K562 (cell line): ENCODE data around the gene SPAG4. TPM values are rescaled to one million over a fixed set of nuclear protein-coding genes. Genes with fewer than 3 reads are reported as not detected.

Source experiments
- ATAC-seq: fragments of 200-7000 bp; cut with Tn5 transposase; 3 replicates; pipeline ENCODE4 v1.9.1; 2020; ENCODE audit warnings: moderate library complexity
- BruUV-seq: library from RNA; stranded (reverse); fragments of 400-500 nt; replicated peaks from 2 replicates; lab custom pipeline; 2021; lab: Mats Ljungman, UMichigan
- CTCF ChIA-PET: fragments of 300-600 bp; formaldehyde crosslinking; extraction: SDS; loops from one replicate; lab custom pipeline; 2021; ENCODE audit warnings: low intra/inter-chr PET ratio; lab: Yijun Ruan, JAX
- POLR2A ChIA-PET: fragments of 300-600, 350-650 bp; sonication (Branson Sonifier 250); formaldehyde crosslinking; extraction: SDS; loops from one replicate; lab custom pipeline; 2021; ENCODE audit warnings: antibody characterized with exemption, inconsistent platforms; lab: Yijun Ruan, JAX
- DNase-seq, 4 experiments: peaks; one replicate each; pipeline versions ENCODE4 v3.0.0 to v3.0.0-alpha.2; 2011 to 2018; ENCODE audit warnings: low spot score in 3 of 4, mixed read lengths in 3 of 4; ENCODE audit errors: extremely low read depth in 1 of 4
- FAIRE-seq: peaks from 2 replicates; lab custom pipeline; 2011; peaks lifted over from hg19 to GRCh38; lab: Jason Lieb, UNC
- H2AFZ ChIP-seq: 2 replicates; pipeline ENCODE4 v1.6.0; 2011; ENCODE audit warnings: low read depth, low read length, control low read depth, inconsistent platforms
- H3K27ac ChIP-seq: fragments of 200-600 bp; 3 replicates; pipeline ENCODE4 v1.8.0; 2011; ENCODE audit warnings: low read depth, mild to moderate bottlenecking, control low read depth, inconsistent platforms, low read length, moderate library complexity, mixed read lengths; ENCODE audit errors: extremely low read depth
- H3K27me3 ChIP-seq, 2 experiments: fragments of 300-600 bp in 1 of 2; 2 replicates in 1 of 2; 3 replicates in 1 of 2; pipeline versions ENCODE4 v1.6.0 to v1.8.0; 2011; ENCODE audit warnings: inconsistent platforms in 2 of 2, low read length in 2 of 2, mild to moderate bottlenecking in 1 of 2, mixed read lengths in 1 of 2, moderate library complexity in 1 of 2; ENCODE audit not compliant: control insufficient read depth in 2 of 2, insufficient read depth in 2 of 2
- H3K36me3 ChIP-seq: fragments of 300-600 bp; 3 replicates; pipeline ENCODE4 v1.8.0; 2011; ENCODE audit warnings: mild to moderate bottlenecking, low read length, inconsistent platforms; ENCODE audit not compliant: control insufficient read depth, insufficient read depth
- H3K4me1 ChIP-seq, 2 experiments: fragments of 200-600 bp in 1 of 2; replicated peaks in 1 of 2; 2 replicates in 1 of 2; 3 replicates in 1 of 2; pipeline versions ENCODE4 v1.5.1 to v1.8.0; 2011; ENCODE audit warnings: inconsistent platforms in 2 of 2, low read length in 2 of 2, mild to moderate bottlenecking in 1 of 2, mixed read lengths in 1 of 2, moderate library complexity in 1 of 2; ENCODE audit not compliant: control insufficient read depth in 2 of 2, insufficient read depth in 2 of 2
- H3K4me2 ChIP-seq: 2 replicates; pipeline ENCODE4 v1.6.1; 2011; ENCODE audit warnings: low read length, control low read depth, inconsistent platforms, mixed read lengths; ENCODE audit not compliant: insufficient read depth
- H3K4me3 ChIP-seq: fragments of 200-600 bp; sonication (generic), shearing (Covaris generic); 2 replicates; pipeline ENCODE4 v1.5.1; 2016; ENCODE audit warnings: control low read depth, inconsistent platforms
- H3K79me2 ChIP-seq: fragments of 200-600 bp; 3 replicates; pipeline ENCODE4 v1.8.0; 2011; ENCODE audit warnings: low read length, inconsistent platforms; ENCODE audit not compliant: control insufficient read depth, insufficient read depth
- H3K9ac ChIP-seq, 2 experiments: 2 replicates each; pipeline versions ENCODE4 v1.6.0 to v1.6.1; 2011; ENCODE audit warnings: low read depth in 2 of 2, low read length in 2 of 2, control low read depth in 1 of 2, inconsistent platforms in 1 of 2, mild to moderate bottlenecking in 1 of 2, mixed read lengths in 1 of 2; ENCODE audit not compliant: insufficient read depth in 1 of 2
- H3K9me1 ChIP-seq: one replicate; pipeline ENCODE4 v1.6.0; 2011; ENCODE audit warnings: inconsistent platforms, mild to moderate bottlenecking, low read length, moderate library complexity; ENCODE audit not compliant: control insufficient read depth, insufficient read depth
- H3K9me3 ChIP-seq: replicated peaks from 2 replicates; pipeline ENCODE4 v1.5.1; 2011; ENCODE audit warnings: low read depth, low read length, inconsistent platforms; ENCODE audit not compliant: control insufficient read depth, insufficient read depth
- H4K20me1 ChIP-seq: replicated peaks from 2 replicates; pipeline ENCODE4 v1.6.1; 2011; ENCODE audit warnings: low read length, inconsistent platforms, mixed read lengths; ENCODE audit not compliant: control insufficient read depth, insufficient read depth
- BRD4 ChIP-seq: fragments of 200-600 bp; sonication (generic); IDR thresholded peaks from 2 replicates; pipeline ENCODE4 v1.6.1; 2017; ENCODE audit warnings: inconsistent platforms
- EWSR1 ChIP-seq: fragments of 450-650 bp; IDR thresholded peaks from 2 replicates; pipeline ENCODE4 v1.6.1; 2018; ENCODE audit warnings: borderline replicate concordance, mild to moderate bottlenecking, low read depth, moderate library complexity; ENCODE audit not compliant: partially characterized antibody
- FOXP4 ChIP-seq: sonication (generic); formaldehyde crosslinking; IDR thresholded peaks from 2 replicates; pipeline ENCODE4 v1.8.0; 2022; ENCODE audit warnings: mild to moderate bottlenecking, missing genetic modification reagents, borderline replicate concordance
- HNRNPL ChIP-seq: fragments of 200-400 bp; formaldehyde crosslinking; IDR thresholded peaks from 2 replicates; pipeline ENCODE4 v1.6.1; 2017; ENCODE audit warnings: low read depth, mild to moderate bottlenecking, low read length
- JUND ChIP-seq, 2 experiments: IDR thresholded peaks; 2 replicates in 1 of 2; 3 replicates in 1 of 2; pipeline ENCODE4 v1.6.1; 2011; ENCODE audit warnings: borderline replicate concordance in 2 of 2, low read depth in 2 of 2, low read length in 2 of 2, improper control_type of control experiment in 1 of 2, missing biosample characterization in 1 of 2, missing genetic modification characterization in 1 of 2, missing genetic modification reagents in 1 of 2
- MED1 ChIP-seq: sonication (generic); formaldehyde crosslinking; IDR thresholded peaks from 2 replicates; pipeline ENCODE4 v1.8.1; 2023; ENCODE audit warnings: missing genetic modification reagents, borderline replicate concordance
- MIER1 ChIP-seq: fragments of 450-650 bp; IDR thresholded peaks from 2 replicates; pipeline ENCODE4 v1.6.1; 2016; ENCODE audit warnings: antibody characterized with exemption, mild to moderate bottlenecking, low read depth
- SREBF1 ChIP-seq: fragments of 150-350 bp; IDR thresholded peaks from 2 replicates; pipeline ENCODE4 v1.6.1; 2014; ENCODE audit warnings: antibody characterized with exemption, low read depth, low read length, borderline replicate concordance
- ZFP36 ChIP-seq: fragments of 150-350 bp; IDR thresholded peaks from 2 replicates; pipeline ENCODE4 v1.6.1; 2018; ENCODE audit warnings: low read length, low read depth; ENCODE audit not compliant: partially characterized antibody
- whole genome bisulfite sequencing: fragments of 100-300 bp; shearing (Covaris generic); methylation state at CpG from one replicate; pipeline ENCODE4 v1.1.6; 2016; ENCODE audit warnings: low coverage, mixed read lengths; ENCODE audit not compliant: insufficient coverage; ENCODE audit errors: missing lambda C conversion rate; 5-methylcytosine and 5-hydroxymethylcytosine counted together
- in situ Hi-C: fragments of 300-500 bp; cut with MboI; formaldehyde crosslinking; loops from 4 replicates; pipeline ENCODE4 v1.15.0; 2018; ENCODE audit warnings: inconsistent platforms, mixed read lengths
- intact Hi-C: fragments of 100-400 bp; cut with micrococcal nuclease; formaldehyde crosslinking; loops from 2 replicates; pipeline ENCODE4 v1.14.2; 2022
- polyA plus RNA-seq, 8 experiments: library from polyadenylated mRNA; depleted of rRNA in 4 of 8; stranded (reverse) in 5 of 8; unstranded in 3 of 8; fragments of >200 nt; fragmentation: Nextera tagmentation in 2 of 8; fragmentation: Illumina TruSeq in 1 of 8; extraction: Ambion mirVana in 2 of 8; extraction: Trizol in 1 of 8; gene quantifications; 2 replicates each; pipeline versions ENCODE4 v1.2.1 to v1.2.3, GENCODE V29; 2011 to 2014; ENCODE audit warnings: inconsistent platforms in 1 of 8, missing spikeins in 1 of 8
- total RNA-seq, 7 experiments: library from RNA; depleted of rRNA in 6 of 7; stranded (reverse); fragments of >200 nt in 6 of 7; fragmentation: Illumina TruSeq in 2 of 7; extraction: Trizol in 2 of 7; gene quantifications; 2 replicates each; pipeline versions ENCODE4 v1.2.1 to v1.2.3, GENCODE V29; 2011 to 2021; ENCODE audit warnings: low replicate concordance in 1 of 7
- TF ChIP-seq, protein P1 (sequence below): fragments of 450-650 bp; formaldehyde crosslinking; IDR thresholded peaks from 2 replicates; pipeline ENCODE4 v1.4.0; 2020; ENCODE audit warnings: mild to moderate bottlenecking, mixed read lengths
- TF ChIP-seq, protein P2 (sequence below): fragments of 250-450 bp; sonication (Bioruptor Pico); IDR thresholded peaks from 2 replicates; pipeline ENCODE4 v1.4.0; 2020; ENCODE audit warnings: mild to moderate bottlenecking, moderate library complexity, borderline replicate concordance

Gene SPAG4
- total and polyA plus RNA-seq, 9 of the 15 experiments (the other 6 are each of a cell fraction or from before 2014, with no cell fraction given), result 1.6 to 11.4 (median 4.6) TPM

DNA sequence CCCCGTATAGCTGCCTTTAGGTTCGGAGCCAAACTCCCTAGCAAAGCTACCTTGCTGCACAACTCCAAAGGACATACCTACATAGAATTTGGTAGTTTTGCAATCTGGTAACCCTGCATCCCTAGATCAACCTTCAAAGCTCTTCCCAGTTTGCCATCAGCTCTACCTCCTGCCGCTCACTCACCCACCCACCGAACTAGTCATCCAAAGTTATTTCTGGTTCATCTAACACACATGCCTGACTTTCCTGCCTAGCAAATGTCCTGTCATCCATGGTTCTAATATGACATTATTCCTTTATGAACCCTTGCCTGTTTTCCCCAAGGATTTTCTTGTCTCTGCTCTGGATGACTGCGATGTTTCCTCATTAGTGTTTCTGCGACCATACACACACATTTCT lies 21.6 kb downstream of the SPAG4 start:
- no peak overlapping the region for H3K27ac ChIP-seq
- no peak for ATAC-seq
- no peak for DNase-seq
- no peak overlapping the region for H3K9ac ChIP-seq
- H3K4me2 ChIP-seq, result no peak overlapping the region
- no peaks in the 10 kb centered on the region for H3K9me3 ChIP-seq
- no TSS peak for BruUV-seq
- no peak overlapping the region for H2AFZ ChIP-seq
- H3K4me3 ChIP-seq, result no peak overlapping the region
- CTCF ChIA-PET, result no interaction called here
- intact Hi-C loops (no loop called here), in situ Hi-C loops (no loop called here)
- FAIRE-seq, result no peak
- 91% methylated on average over 6 of the region's 6 CpGs for WGBS
- no peaks in the 10 kb centered on the region; the same call in 1 of the 2 replicates for H4K20me1 ChIP-seq
- peaks cover 0 to 2% of the 10 kb centered on the region in 2 experiments; a peak in 2 of 5 replicates for H3K4me1 ChIP-seq
- POLR2A ChIA-PET, result interaction anchor here (1.0 to 2.1 kb wide), 5 partner anchors 8 to 20 kb away, joined by 3 to 8 read pairs (median 6); no protein-coding TSS in a partner anchor
- H3K79me2 ChIP-seq, result peaks cover 34% of the 10 kb centered on the region; the same call in 2 of the 3 replicates
- TF ChIP-seq, protein P1, sequence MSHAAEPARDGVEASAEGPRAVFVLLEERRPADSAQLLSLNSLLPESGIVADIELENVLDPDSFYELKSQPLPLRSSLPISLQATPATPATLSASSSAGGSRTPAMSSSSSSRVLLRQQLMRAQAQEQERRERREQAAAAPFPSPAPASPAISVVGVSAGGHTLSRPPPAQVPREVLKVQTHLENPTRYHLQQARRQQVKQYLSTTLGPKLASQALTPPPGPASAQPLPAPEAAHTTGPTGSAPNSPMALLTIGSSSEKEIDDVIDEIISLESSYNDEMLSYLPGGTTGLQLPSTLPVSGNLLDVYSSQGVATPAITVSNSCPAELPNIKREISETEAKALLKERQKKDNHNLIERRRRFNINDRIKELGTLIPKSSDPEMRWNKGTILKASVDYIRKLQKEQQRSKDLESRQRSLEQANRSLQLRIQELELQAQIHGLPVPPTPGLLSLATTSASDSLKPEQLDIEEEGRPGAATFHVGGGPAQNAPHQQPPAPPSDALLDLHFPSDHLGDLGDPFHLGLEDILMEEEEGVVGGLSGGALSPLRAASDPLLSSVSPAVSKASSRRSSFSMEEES, result no peak
- TF ChIP-seq BRD4 (no peak), ZFP36 (no peak), SREBF1 (no peak), MED1 (no peak), HNRNPL (no peak), JUND (IDR thresholded peaks at IDR 0.05; ENCODE audit: borderline replicate concordance, low read depth, low read length) (no peak), JUND (tag; IDR thresholded peaks at IDR 0.05; ENCODE audit: borderline replicate concordance, low read depth, low read length) (no peak), FOXP4 (no peak), EWSR1 (no peak), MIER1 (no peak)
- TF ChIP-seq, protein P2, sequence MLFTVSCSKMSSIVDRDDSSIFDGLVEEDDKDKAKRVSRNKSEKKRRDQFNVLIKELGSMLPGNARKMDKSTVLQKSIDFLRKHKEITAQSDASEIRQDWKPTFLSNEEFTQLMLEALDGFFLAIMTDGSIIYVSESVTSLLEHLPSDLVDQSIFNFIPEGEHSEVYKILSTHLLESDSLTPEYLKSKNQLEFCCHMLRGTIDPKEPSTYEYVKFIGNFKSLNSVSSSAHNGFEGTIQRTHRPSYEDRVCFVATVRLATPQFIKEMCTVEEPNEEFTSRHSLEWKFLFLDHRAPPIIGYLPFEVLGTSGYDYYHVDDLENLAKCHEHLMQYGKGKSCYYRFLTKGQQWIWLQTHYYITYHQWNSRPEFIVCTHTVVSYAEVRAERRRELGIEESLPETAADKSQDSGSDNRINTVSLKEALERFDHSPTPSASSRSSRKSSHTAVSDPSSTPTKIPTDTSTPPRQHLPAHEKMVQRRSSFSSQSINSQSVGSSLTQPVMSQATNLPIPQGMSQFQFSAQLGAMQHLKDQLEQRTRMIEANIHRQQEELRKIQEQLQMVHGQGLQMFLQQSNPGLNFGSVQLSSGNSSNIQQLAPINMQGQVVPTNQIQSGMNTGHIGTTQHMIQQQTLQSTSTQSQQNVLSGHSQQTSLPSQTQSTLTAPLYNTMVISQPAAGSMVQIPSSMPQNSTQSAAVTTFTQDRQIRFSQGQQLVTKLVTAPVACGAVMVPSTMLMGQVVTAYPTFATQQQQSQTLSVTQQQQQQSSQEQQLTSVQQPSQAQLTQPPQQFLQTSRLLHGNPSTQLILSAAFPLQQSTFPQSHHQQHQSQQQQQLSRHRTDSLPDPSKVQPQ (CRISPR knock-in tag), result no peak
- no peaks in the 10 kb centered on the region for H3K9me1 ChIP-seq
- H3K27me3 ChIP-seq, result no peaks in the 10 kb centered on the region
- H3K36me3 ChIP-seq, result peaks cover 5% of the 10 kb centered on the region; the same call in 2 of the 3 replicates
